GM18502 (cell line): Measurements from ENCODE around the gene GCNT2.
"Not testable (repeated sequence)": the region's sequence is repeated elsewhere in the genome, so short reads cannot be mapped to it uniquely, and the experiment has no call there.

Source experiments
- ATAC-seq: cut with Tn5 transposase; IDR thresholded peaks from one replicate; pipeline ENCODE4 v1.9.1; 2021; ENCODE audit warnings: mild to moderate bottlenecking; ENCODE audit not compliant: unreplicated experiment, poor library complexity

The GCNT2 gene

GRCh38 chr6:10577112-10577511 is 56.0 kb downstream of the GCNT2 start:
- ATAC-seq, result no peak

DNA sequence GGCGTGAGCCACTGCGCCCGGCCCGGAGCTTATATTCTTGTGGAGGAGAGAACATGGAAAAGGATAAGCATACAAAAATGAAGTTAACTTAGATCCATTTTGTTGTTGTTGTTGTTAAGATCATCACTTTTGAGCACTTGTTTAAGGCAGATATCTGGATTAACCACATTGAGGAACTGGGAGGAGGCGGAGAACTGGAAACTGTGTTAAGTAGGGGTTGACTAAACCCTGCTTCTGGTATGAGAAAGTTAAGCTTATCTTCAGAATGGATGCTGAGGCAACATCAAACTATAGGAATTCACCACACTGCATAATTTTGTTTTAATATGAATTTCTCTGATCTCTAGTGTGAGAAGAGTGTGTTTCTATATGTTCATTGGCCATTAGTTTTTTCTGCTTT is 57.6 kb downstream of the GCNT2 start:
- no peak for ATAC-seq

DNA sequence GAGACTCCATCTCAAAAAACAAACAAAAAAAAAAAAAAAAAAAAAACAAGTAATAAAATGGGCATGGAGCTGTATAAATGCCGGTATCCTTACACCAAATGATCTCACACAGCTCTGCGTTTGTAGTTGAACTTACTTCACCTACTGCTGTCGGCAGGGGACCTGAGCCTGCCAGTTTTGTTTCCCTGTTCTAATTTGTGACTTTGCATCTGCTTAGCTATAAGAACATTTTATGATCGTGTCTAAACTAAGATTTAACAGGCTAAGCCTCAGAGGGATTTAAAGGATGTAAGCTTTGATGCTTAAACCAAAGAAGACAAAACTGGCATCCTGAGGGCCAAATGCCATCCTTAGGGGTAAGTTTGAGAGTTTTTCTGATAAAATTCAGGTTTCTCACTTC is 58.7 kb downstream of the GCNT2 start:
- no peak for ATAC-seq

DNA sequence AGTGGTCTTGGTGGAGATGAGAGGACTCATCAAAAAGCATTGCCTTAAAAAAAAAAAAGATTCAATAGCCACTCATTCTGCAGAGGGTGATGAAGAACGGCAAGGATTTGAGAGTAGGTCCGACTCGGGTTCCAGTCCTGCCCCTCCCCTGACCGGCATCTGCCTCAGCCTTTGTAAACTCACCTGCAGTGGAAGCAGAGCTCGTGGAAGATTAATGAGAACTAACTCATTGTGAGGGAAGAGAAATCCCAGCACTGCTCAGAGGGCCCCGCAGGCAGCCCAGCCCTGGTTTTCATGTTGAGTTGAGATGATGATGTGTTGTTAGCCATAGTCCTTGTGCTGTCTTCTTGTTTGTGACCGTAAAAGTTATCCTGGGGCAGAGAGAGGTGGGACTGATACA is 59.4 kb downstream of the GCNT2 start:
- no peak for ATAC-seq

DNA sequence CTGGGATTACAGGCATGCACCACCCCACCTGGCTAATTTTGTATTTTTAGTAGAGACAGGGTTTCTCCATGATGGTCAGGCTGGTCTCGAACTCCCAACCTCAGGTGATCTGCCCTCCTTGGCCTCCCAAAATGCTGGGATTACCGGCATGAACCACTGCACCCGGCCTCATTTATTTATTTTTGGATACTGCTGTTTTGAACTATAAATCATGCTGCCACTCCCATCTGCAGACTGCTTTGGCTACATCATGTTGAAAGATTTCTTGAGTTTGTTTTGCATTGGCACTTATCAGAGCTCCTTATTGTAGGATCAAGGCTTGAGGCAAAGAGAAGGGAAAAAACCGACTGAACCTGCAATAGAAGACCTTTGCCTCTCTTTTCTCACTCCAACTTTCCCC is 60.3 kb downstream of the GCNT2 start:
- not testable (repeated sequence) for ATAC-seq

- ATAC-seq, result no peak
Observed at GRCh38 chr6:10582774-10583508, 61.8 kb downstream of the GCNT2 start.

DNA sequence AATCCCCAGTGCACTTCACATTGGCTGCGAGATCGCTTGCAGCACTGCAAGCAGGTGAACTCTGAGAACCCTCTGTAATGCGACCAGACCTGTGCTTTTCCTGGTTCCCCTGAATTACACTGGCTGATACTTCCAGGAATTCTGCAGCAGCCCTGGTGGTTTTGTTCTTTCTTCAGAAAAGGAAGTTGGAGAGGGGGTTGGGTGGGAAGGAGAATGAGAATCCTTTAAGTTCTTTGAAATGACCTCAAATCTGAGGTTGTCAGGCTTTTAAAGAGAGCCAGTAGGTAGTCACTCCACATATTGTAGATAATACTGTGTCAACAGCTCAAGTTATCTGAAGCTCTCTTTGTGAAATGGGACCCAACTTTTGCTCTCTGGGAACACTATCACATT is 62.4 kb downstream of the GCNT2 start:
- no peak for ATAC-seq

GRCh38 chr6:10584607-10585006 is 63.5 kb downstream of the GCNT2 start:
- no peak for ATAC-seq

GRCh38 chr6:10585209-10585845 is 64.2 kb downstream of the GCNT2 start:
- ATAC-seq, result no peak

- no peak for ATAC-seq
Observed at GRCh38 chr6:10586302-10586701, 65.2 kb downstream of the GCNT2 start.

DNA sequence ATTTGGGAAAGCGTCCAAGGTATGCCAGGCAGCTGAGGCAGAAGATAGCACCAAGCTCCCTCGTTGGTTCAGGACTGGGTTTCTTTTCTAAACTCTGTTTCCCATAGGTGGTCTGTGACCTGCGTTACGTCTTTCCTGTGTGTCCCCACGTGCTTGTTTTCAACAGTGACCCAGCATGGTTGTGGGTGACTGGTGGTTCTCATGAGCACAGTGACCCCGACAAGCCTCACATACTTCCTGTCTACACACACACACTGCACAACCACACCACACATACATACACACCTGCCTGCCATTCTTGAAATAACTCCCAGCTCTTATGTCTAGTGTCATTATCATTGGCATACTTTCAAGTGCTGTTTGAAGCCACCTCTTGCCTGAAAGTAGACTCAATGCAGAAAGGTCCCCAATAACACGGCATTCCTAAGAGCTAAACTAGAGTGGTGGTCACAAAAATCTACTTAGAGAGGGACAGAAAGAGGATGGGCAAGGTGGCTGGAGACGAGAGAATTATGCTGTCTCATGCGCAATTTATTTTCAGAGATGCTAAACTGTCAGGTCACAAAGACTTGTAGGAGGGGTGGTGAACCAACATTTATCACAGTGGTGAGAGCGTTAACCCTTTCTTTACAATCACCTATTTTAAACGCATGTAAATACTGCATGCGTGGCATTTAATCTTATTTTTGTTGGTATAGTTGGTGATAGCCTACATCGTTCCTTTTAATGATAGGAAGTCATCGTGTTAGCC is 66.7 kb downstream of the GCNT2 start:
- peak; percentile 63 for ATAC-seq

GRCh38 chr6:10588562-10589428 is 67.6 kb downstream of the GCNT2 start:
- no peak for ATAC-seq

DNA sequence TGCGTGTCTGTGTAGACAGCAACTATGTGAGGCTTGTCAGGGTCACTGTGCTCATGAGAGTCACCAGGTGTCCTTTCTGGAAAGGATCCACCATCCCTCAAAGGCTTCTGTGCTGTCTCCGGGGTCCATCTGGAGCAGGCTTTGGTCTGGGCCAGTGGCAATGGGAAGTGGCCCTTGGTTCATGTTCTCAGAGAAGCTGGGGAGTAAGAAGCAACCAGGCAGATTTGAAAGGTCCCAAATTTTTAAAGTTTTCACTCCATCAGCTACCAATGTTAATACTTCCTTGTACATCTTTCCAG is 68.2 kb downstream of the GCNT2 start:
- no peak for ATAC-seq

GRCh38 chr6:10589983-10590382 is 68.8 kb downstream of the GCNT2 start:
- no peak for ATAC-seq

DNA sequence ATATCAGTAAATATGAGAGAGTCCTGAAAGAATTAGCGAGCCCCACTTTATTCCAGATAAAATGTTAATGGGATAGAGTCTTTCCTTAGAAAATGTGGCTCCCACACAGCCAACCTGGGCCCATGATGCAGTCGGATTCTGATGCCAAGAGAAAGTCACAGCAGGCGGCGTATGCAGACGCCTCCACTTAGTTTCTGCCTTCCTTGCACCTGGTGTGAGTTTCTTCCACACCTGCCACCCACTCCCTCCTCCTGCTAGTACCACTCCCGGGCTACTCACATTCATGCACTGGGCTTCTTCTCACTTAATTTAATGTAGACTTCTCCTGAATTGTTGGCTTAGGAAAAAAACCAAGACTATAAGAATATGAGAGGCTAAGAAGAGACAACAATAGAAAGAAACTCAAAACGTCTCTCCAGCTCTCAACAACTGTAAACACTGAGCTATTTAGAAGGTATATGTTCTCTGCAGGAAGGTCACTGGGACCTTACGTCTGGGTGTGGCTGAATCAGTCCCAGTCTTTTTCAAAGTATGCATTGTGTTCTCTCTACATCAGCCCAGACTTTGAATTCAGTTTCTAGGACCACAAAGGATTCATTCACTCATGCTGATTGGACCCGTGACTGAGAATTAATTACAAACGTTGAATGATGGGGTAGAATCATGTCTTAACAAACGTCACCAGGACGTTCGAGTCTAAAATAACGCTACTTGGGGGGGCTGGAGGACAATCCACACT is 70.4 kb downstream of the GCNT2 start:
- no peak for ATAC-seq

DNA sequence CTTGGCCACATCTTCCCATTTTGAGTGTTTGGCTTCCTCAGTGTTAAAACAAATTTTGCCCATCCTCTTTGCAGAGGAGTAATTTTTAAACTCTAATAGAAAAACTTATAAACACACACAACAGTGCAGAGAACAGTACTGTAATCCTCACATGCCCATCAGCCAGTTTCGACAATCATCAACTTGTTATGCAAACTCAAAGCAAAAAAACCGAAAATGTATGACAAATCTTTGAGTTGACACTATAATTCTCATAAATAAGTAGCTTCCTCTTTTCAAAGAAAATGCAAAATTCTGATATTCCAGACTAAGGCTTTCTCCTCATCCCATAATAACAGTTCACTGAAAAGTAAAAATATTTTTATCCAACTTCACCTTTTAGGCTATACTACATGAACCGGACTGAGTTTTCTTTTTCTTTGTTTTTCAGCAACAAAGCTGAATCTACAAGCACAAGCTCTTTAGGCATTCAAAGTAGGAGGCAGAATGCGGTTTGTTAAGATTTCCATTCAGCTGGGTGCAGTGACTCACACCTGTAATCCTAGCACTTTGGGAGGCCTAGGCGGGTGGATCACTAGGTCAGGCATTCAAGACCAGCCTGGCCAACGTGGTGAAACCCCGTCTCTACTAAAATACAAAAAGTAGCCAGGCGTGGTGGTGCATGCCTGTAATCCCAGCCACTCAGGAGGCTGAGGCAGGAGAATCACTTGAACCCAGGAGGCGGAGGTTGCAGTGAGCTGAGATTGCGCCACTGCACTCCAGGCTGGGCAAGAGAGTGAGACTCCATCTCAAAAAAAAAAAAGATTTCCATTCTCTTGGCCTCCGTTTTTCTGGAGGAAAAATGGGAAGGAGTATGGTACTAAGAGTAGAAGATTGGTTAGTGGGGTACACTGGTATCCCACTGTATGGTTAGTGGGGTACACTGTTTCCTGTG is 74.8 kb downstream of the GCNT2 start:
- no peak for ATAC-seq

DNA sequence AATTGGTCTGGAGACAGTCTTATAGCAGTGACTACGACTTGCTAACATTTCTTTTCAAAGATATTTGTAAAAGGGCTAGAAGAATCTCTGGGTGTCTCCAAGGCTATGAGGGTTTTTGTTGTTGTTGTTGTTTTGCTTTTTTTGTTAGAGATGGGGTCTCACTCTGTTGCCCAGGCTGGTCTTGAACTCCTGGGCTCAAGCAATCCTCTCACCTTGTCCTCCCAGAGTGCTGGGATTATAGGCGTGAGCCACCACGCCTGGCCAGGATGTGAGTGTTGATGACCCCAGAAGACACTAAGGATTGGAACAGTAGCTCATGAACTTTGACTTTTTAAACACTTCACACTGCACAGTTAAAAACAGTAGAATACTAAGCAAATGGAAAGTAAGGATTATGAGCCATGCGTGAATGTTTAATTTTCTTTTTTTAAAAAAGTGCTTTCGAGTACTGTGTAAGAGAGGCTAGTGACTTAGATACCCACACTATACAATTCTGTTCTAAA is 76.4 kb downstream of the GCNT2 start:
- ATAC-seq, result no peak

DNA sequence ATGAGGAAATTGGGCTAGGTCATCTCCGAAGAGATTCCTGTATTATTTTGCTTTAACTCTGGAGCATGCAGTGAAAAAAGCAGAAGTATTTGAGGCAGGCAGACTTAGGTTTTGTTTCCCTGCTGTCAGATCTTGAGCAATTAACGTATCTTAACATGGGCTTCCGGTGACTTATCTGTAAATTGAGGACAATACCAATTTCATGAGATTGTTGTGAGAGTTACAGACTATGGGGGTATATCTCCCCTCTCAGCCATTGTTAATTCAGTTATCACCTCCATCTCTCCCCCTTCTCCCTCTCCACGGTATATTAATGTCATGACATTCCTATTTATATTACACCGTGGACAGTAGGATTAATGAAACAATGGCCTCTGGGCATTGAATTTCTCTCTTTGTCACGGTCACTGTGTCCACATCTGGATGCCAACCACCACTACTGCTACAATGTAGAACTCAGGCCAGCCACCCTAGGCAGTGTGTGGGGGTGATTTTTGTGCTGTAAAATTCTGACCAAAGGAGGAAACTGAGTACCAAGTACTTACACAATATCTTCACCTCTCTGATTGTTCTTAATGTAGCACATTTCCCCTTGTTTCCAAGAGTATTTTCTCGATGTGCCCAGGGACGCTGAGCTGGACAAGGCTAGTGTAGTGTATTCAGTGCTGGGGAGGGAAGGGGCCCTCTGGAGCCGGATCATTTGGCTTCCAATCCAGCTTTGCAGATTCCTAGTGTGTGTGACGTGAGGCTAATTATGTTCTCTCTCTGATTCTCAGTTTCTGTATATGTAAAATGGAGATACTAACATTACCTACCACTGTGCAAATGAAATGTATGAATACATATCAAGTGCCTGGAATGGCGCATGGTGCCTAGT is 77.2 kb downstream of the GCNT2 start:
- no peak for ATAC-seq
